AG09309 (cell line): ENCODE data around the gene CHEK2.
"Not testable (repeated sequence)": the region's sequence is repeated elsewhere in the genome, so short reads cannot be mapped to it uniquely, and the experiment has no call there.

ENCODE experiments used
- DNase-seq: peaks from one replicate; pipeline ENCODE4 v3.0.0-alpha.2; 2010; ENCODE audit warnings: low read depth
- H3K4me3 ChIP-seq: 2 replicates; pipeline ENCODE4 v1.5.1; 2011; ENCODE audit warnings: mild to moderate bottlenecking, low read depth, low read length, moderate library complexity; ENCODE audit not compliant: control insufficient read depth
- CTCF ChIP-seq: IDR thresholded peaks from 2 replicates; pipeline ENCODE4 v1.5.1; 2011; ENCODE audit warnings: mild to moderate bottlenecking, low read depth, low read length, inconsistent platforms; ENCODE audit not compliant: insufficient read depth, control insufficient read depth; ENCODE audit errors: missing control alignments

CHEK2 gene

GRCh38 chr22:28742562-28742962 is 942 bp upstream of the CHEK2 start:
- TF ChIP-seq CTCF: no peak
- H3K4me3 ChIP-seq: peak overlapping the region; percentile 84
- DNase-seq: no peak

- H3K4me3 ChIP-seq: peak overlapping the region; percentile 84
- DNase-seq: no peak
- TF ChIP-seq CTCF: no peak
Measured at GRCh38 chr22:28741200-28741784, 328 bp downstream of the CHEK2 start.

- DNase-seq: not testable (repeated sequence)
Measured at GRCh38 chr22:28738876-28739275, 2.7 kb downstream of the CHEK2 start.

GRCh38 chr22:28737701-28738100 is 3.9 kb downstream of the CHEK2 start:
- DNase-seq: no peak

More at GRCh38 chr22:28738876-28739275, 2.7 kb downstream of the CHEK2 start:
- not testable (repeated sequence) for H3K4me3 ChIP-seq

GRCh38 chr22:28736301-28737155 is 5.1 kb downstream of the CHEK2 start:
- TF ChIP-seq CTCF: no peak
- no peak for DNase-seq
- no peak overlapping the region for H3K4me3 ChIP-seq

More at GRCh38 chr22:28737701-28738100, 3.9 kb downstream of the CHEK2 start:
- H3K4me3 ChIP-seq: no peak overlapping the region
- TF ChIP-seq CTCF: no peak

GRCh38 chr22:28734393-28734792 is 7.2 kb downstream of the CHEK2 start:
- TF ChIP-seq CTCF: no peak
- DNase-seq: no peak
- H3K4me3 ChIP-seq: no peak overlapping the region

GRCh38 chr22:28730179-28730578 is 11.4 kb downstream of the CHEK2 start:
- DNase-seq: no peak
- H3K4me3 ChIP-seq: no peak overlapping the region
- no peak for TF ChIP-seq CTCF
